Measurements from ENCODE around the gene BCAS1.

BCAS1 gene

GRCh38 chr20:54075322-54075721 is 4.9 kb upstream of the BCAS1 start:
- DNase-seq: no peak

GRCh38 chr20:54074511-54074910 is 4.1 kb upstream of the BCAS1 start:
- DNase-seq: no peak

GRCh38 chr20:54073288-54073687 is 2.9 kb upstream of the BCAS1 start:
- DNase-seq: no peak

- DNase-seq: no peak
Measured at GRCh38 chr20:54069501-54069971, 858 bp downstream of the BCAS1 start.

GRCh38 chr20:54068966-54069365 is 1.4 kb downstream of the BCAS1 start:
- DNase-seq: no peak

GRCh38 chr20:54068495-54068894 is 1.9 kb downstream of the BCAS1 start:
- no peak for DNase-seq

GRCh38 chr20:54067606-54068174 is 2.7 kb downstream of the BCAS1 start:
- no peak for DNase-seq

- no peak for DNase-seq
Measured at GRCh38 chr20:54065601-54066038, 4.8 kb downstream of the BCAS1 start.

GRCh38 chr20:54064939-54065338 is 5.5 kb downstream of the BCAS1 start:
- DNase-seq: no peak

GRCh38 chr20:54063992-54064676 is 6.3 kb downstream of the BCAS1 start:
- DNase-seq: no peak

- no peak for DNase-seq
Measured at GRCh38 chr20:54063580-54063979, 6.8 kb downstream of the BCAS1 start.

GRCh38 chr20:54062812-54063280 is 7.5 kb downstream of the BCAS1 start:
- DNase-seq: peak; percentile 29

- no peak for DNase-seq
Measured at GRCh38 chr20:54061101-54061881, 9.1 kb downstream of the BCAS1 start.

- no peak for DNase-seq
Measured at GRCh38 chr20:54059691-54060364, 10.6 kb downstream of the BCAS1 start.

GRCh38 chr20:54058420-54059139 is 11.8 kb downstream of the BCAS1 start:
- no peak for DNase-seq

- DNase-seq: no peak
Measured at GRCh38 chr20:54056762-54057639, 13.4 kb downstream of the BCAS1 start.

GRCh38 chr20:54054516-54054915 is 15.9 kb downstream of the BCAS1 start:
- DNase-seq: no peak

- DNase-seq: no peak
Measured at GRCh38 chr20:54051068-54051467, 19.3 kb downstream of the BCAS1 start.

- no peak for DNase-seq
Measured at GRCh38 chr20:54048891-54049545, 21.4 kb downstream of the BCAS1 start.

GRCh38 chr20:54048481-54048880 is 21.9 kb downstream of the BCAS1 start:
- DNase-seq: no peak

GRCh38 chr20:54047720-54048119 is 22.7 kb downstream of the BCAS1 start:
- no peak for DNase-seq
